Stimulated activated CD8-positive, alpha-beta memory T cell treated with anti-CD3 and anti-CD28 coated beads, Interleukin-7, amount 100 ng/mL, for 4 hours (primary cell): ENCODE data around the gene LBH.
A peak's percentile ranks its signal among the peaks of the same experiment; 100 is the strongest.

ENCODE experiments used
- DNase-seq, 2 donors: peaks; one replicate each; pipeline ENCODE4 v3.0.0-alpha.2; 2020; ENCODE audit warnings: low read depth in 2 of 2

The LBH gene

GRCh38 chr2:30217644-30218337, 13.5 kb upstream of the LBH start:
- no peak for DNase-seq

- DNase-seq = no peak
Observed at GRCh38 chr2:30218338-30218713, 13.0 kb upstream of the LBH start.

- no peak for DNase-seq
Observed at GRCh38 chr2:30218814-30219213, 12.5 kb upstream of the LBH start.

GRCh38 chr2:30219886-30220875, 11.2 kb upstream of the LBH start:
- no peak for DNase-seq

GRCh38 chr2:30221531-30221930, 9.8 kb upstream of the LBH start:
- DNase-seq = no peak

DNA sequence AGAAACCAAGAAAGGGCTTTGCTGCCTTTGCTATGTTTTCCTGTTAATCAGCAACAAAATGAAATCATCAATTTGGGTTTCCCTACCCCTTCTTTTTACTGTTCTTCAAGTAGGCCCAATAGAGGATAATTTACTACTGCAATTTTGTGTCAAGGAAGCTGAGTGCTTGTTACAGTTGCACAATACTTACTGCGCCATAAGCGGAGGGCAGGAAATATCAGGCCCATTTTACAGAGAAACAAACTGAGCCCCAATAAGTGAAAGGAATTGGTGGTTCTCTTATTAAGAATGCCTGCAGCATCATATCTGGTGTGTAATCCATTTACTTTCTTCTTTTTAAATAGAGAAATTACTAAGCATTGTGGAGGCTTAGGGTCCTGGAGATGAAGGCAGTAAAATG, 9.3 kb upstream of the LBH start:
- DNase-seq = no peak

DNA sequence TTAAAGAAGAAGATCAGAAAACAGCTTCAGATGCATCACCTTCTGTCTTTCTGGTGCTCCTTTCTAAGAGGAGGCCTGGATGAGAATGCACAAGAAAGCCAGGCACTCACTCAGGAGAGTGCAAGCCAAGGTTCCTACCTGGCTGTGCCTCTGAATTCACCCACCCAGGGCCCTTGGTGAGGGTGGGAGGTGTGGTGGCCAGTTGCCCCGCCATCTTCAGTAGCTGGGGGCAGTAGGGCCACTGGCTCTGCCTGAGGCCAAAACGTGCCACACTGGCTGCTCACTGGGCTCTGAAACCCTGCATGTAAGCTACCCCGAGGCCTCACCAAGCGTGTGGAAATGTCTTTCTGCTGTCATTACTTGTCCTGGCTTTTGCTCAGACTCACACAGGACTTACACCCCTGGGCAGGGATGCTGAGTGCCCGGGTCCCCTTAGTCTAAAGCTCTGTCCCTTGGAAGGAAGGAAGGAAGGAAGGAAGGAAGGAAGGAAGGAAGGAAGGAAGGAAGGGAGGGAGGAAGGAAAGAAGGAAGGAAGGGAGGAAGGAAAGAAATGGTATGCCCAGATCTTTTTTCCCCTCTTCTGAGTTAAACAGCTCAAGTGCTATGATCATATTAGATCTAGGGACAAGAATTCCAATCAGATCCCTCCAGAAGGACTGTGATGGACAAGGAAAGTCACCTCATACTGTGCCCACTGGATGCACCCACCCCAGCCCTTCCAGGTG, 8.5 kb upstream of the LBH start:
- DNase-seq = no peak

DNA sequence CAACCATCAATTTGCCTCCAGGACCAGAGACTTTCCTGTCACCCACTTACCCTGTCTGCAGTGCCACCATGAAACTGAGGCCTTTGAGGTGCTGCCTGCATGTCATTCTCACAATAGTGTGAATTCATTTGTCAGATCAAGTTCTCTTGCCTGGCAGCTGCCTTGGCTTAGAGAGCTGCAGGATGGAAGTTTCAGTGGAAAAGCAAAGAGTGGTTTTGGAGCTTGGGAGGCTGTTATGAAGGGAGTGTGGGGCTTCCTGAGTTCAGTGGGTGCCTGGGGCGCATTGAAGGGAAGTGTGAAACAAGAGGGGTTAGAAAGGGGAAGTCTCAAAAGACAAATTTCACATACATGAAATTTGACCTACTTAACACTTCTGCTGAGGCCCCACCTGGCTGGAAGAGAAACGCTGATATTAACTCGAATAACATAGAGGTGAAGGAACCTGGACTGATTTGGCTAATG, 7.9 kb upstream of the LBH start:
- DNase-seq = no peak

DNA sequence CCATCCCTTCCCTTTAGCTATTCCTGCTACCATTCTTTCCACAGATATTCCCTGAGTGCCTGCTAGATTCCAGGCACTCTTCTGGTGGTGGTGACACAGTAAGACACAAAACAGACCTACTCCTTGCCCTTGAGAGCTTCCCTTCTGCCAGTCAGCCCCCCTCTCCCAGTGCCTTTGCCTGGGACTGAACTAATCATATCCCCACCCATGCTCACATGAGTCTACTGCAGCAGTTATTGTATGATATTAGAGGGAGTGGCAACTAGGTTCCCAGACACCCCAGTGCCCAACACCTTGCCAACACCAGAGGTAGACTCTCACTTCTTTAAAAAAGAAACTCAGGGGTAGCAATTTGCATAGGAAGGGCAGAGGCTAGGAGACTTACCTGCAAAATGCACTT, 7.2 kb upstream of the LBH start:
- DNase-seq = no peak

DNA sequence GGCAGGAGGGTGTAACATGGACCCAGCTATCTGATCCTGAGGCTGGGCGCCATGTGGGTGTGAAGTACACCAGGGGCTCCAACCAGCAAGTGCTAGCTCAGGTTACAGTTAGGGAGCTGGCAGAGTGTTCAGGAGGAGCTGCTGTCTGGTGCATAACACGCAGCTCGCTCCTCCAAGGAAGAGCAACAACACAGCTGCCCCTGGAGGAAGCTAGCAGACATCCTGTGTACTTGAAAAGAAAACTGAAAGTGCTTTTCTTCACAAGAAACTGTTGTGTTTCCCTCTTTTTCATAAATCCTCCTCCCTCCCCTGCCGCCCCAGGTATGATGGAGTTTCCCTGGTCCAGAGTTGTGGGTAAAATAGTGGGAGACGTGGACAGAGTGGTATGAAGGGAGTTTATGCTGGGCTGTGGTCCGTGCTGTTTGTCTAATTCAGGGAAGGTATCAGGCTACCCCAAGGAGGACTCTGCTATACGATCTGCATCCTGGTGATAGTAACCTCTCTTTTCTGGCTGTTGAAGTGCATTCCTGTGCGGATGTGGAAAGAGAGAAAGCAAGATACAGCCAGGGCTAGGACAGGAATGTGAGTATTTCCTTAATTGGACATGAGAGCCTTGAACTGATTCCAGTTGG, 6.1 kb upstream of the LBH start:
- DNase-seq = peak in 1 of 2 donors; percentile 12

GRCh38 chr2:30226144-30227032, 4.9 kb upstream of the LBH start:
- no peak for DNase-seq

- no peak for DNase-seq
Observed at GRCh38 chr2:30229596-30229995, 1.7 kb upstream of the LBH start.

GRCh38 chr2:30230497-30231211, 680 bp upstream of the LBH start:
- peak; percentile 16 to 49 for DNase-seq

GRCh38 chr2:30231996-30232800, 864 bp downstream of the LBH start:
- peak; percentile 56 to 71 for DNase-seq

- peak in 1 of 2 donors; percentile 28 for DNase-seq
Observed at GRCh38 chr2:30232801-30233130, 1.4 kb downstream of the LBH start.

GRCh38 chr2:30233271-30234009, 2.1 kb downstream of the LBH start:
- DNase-seq = no peak

- DNase-seq = no peak
Observed at GRCh38 chr2:30234180-30234971, 3.0 kb downstream of the LBH start.
